HCT116 (cell line): ENCODE data around the gene RIMS4. TPM values are rescaled to one million over a fixed set of nuclear protein-coding genes. Genes with fewer than 3 reads are reported as not detected.

ENCODE experiments used
- ATAC-seq: fragments of 200-7000 bp; cut with Tn5 transposase; 2 replicates; pipeline ENCODE4 v1.9.1; 2020; ENCODE audit warnings: mild to moderate bottlenecking, moderate library complexity
- BruUV-seq: library from RNA; stranded (reverse); fragments of 400-500 nt; replicated peaks from 2 replicates; lab custom pipeline; 2021; lab: Mats Ljungman, UMichigan
- CTCF ChIA-PET: fragments of 300-600 bp; sonication (Branson Sonifier 250); formaldehyde crosslinking; loops from one replicate; lab custom pipeline; 2021; ENCODE audit warnings: antibody characterized with exemption; lab: Charles Lee
- POLR2A ChIA-PET: fragments of 300-600, 350-600 bp; sonication (Branson Sonifier 250); formaldehyde crosslinking; loops from one replicate; lab custom pipeline; 2021; ENCODE audit warnings: antibody characterized with exemption; lab: Charles Lee
- RAD21 ChIA-PET, 2 experiments: fragments of 300-600 bp; sonication (Branson Sonifier 250); formaldehyde crosslinking; loops; one replicate each; lab custom pipeline; 2023; ENCODE audit warnings: low total read pairs in 2 of 2; ENCODE audit not compliant: uncharacterized antibody in 2 of 2, unreplicated experiment in 2 of 2, low non-redundant PET in 1 of 2; lab: Charles Lee
- DNase-seq: peaks from one replicate; pipeline ENCODE4 v3.0.0-alpha.2; 2010; ENCODE audit warnings: low read depth, low spot score
- H2AFZ ChIP-seq: fragments of 200-600 bp; shearing (Covaris generic), sonication (generic); 2 replicates; pipeline ENCODE4 v1.6.1; 2017; ENCODE audit warnings: low read depth, mixed run types, mixed read lengths, antibody characterized with exemption, low read length; ENCODE audit not compliant: poor library complexity, severe bottlenecking
- H3K27ac ChIP-seq: 2 replicates; pipeline ENCODE4 v1.5.1; 2012; ENCODE audit warnings: low read depth, low read length
- H3K27me3 ChIP-seq: fragments of 200-600 bp; sonication (generic); 2 replicates; pipeline ENCODE4 v1.6.1; 2016; ENCODE audit warnings: mixed run types, low read length, mixed read lengths; ENCODE audit not compliant: insufficient read depth
- H3K36me3 ChIP-seq, 2 experiments: fragments of 200-500 bp in 1 of 2; fragments of 200-600 bp in 1 of 2; sonication (Bioruptor generic) in 1 of 2; sonication (generic) in 1 of 2; 2 replicates each; pipeline versions ENCODE4 v1.5.1 to v1.6.1; 2014 to 2016; ENCODE audit warnings: low read length in 2 of 2, inconsistent platforms in 1 of 2, mixed read lengths in 1 of 2, mixed run types in 1 of 2; ENCODE audit not compliant: insufficient read depth in 2 of 2, control insufficient read depth in 1 of 2
- H3K4me1 ChIP-seq, 2 experiments: fragments of 200-600 bp in 1 of 2; sonication (generic) in 1 of 2; 2 replicates each; pipeline versions ENCODE4 v1.5.1 to v1.6.1; 2012 to 2017; ENCODE audit warnings: low read length in 2 of 2, inconsistent platforms in 1 of 2, mild to moderate bottlenecking in 1 of 2, mixed read lengths in 1 of 2, mixed run types in 1 of 2, moderate library complexity in 1 of 2; ENCODE audit not compliant: insufficient read depth in 2 of 2, control insufficient read depth in 1 of 2
- H3K4me2 ChIP-seq: fragments of 200-600 bp; sonication (generic); 2 replicates; pipeline ENCODE4 v1.6.1; 2017; ENCODE audit warnings: mixed run types, low read length, mixed read lengths
- H3K4me3 ChIP-seq, 2 experiments: fragments of 200-600 bp in 1 of 2; sonication (generic) in 1 of 2; replicated peaks in 1 of 2; 2 replicates each; pipeline ENCODE4 v1.5.1; 2011 to 2016; ENCODE audit warnings: low read length in 2 of 2, control low read depth in 1 of 2, low read depth in 1 of 2, mild to moderate bottlenecking in 1 of 2, mixed read lengths in 1 of 2, mixed run types in 1 of 2
- H3K79me2 ChIP-seq: fragments of 200-600 bp; sonication (generic); 2 replicates; pipeline ENCODE4 v1.6.1; 2017; ENCODE audit warnings: mild to moderate bottlenecking, mixed run types, low read length, moderate library complexity, mixed read lengths; ENCODE audit not compliant: insufficient read depth
- H3K9ac ChIP-seq: fragments of 200-600 bp; sonication (generic); 2 replicates; pipeline ENCODE4 v1.6.1; 2016; ENCODE audit warnings: low read length, mixed read lengths
- H3K9me2 ChIP-seq: fragments of 200-600 bp; sonication (generic), shearing (Covaris generic); 2 replicates; pipeline ENCODE4 v1.6.1; 2017; ENCODE audit warnings: mixed run types, mild to moderate bottlenecking, moderate library complexity; ENCODE audit not compliant: insufficient read depth
- H3K9me3 ChIP-seq, 2 experiments: fragments of 200-500 bp in 1 of 2; fragments of 200-600 bp in 1 of 2; sonication (Bioruptor generic) in 1 of 2; sonication (generic) in 1 of 2; 2 replicates each; pipeline ENCODE4 v1.6.1; 2014 to 2017; ENCODE audit warnings: low read length in 2 of 2, mixed read lengths in 2 of 2, inconsistent platforms in 1 of 2, low read depth in 1 of 2, mild to moderate bottlenecking in 1 of 2, mixed run types in 1 of 2, moderate library complexity in 1 of 2; ENCODE audit not compliant: control insufficient read depth in 1 of 2, insufficient read depth in 1 of 2
- H4K20me1 ChIP-seq: fragments of 200-600 bp; sonication (generic), shearing (Covaris generic); 2 replicates; pipeline ENCODE4 v1.6.1; 2017; ENCODE audit warnings: mixed run types, mild to moderate bottlenecking, moderate library complexity; ENCODE audit not compliant: insufficient read depth
- CEBPB ChIP-seq: IDR thresholded peaks from 2 replicates; pipeline ENCODE4 v1.6.1; 2012; ENCODE audit warnings: low read depth
- ELF1 ChIP-seq: IDR thresholded peaks from 2 replicates; pipeline ENCODE4 v1.6.1; 2012; ENCODE audit warnings: low read depth, borderline replicate concordance
- ZNF274 ChIP-seq: fragments of 200-500 bp; sonication (Bioruptor generic); IDR thresholded peaks from 2 replicates; pipeline ENCODE4 v1.6.1; 2014; ENCODE audit warnings: mild to moderate bottlenecking, low read depth, low read length, inconsistent platforms
- intact Hi-C: fragments of 100-400 bp; cut with micrococcal nuclease; formaldehyde crosslinking; loops from 2 replicates; pipeline ENCODE4 v1.10.0; 2022
- total RNA-seq: library from RNA; stranded (reverse); gene quantifications from one replicate; pipeline ENCODE4 v1.2.1, GENCODE V29; 2021; ENCODE audit not compliant: unreplicated experiment
- TF ChIP-seq, protein P1 (sequence below): IDR thresholded peaks from 2 replicates; pipeline ENCODE4 v1.6.1; 2012; ENCODE audit warnings: low read depth

RIMS4 gene
- total RNA-seq, 1 experiment from 2014 or later: 0.05 TPM

DNA sequence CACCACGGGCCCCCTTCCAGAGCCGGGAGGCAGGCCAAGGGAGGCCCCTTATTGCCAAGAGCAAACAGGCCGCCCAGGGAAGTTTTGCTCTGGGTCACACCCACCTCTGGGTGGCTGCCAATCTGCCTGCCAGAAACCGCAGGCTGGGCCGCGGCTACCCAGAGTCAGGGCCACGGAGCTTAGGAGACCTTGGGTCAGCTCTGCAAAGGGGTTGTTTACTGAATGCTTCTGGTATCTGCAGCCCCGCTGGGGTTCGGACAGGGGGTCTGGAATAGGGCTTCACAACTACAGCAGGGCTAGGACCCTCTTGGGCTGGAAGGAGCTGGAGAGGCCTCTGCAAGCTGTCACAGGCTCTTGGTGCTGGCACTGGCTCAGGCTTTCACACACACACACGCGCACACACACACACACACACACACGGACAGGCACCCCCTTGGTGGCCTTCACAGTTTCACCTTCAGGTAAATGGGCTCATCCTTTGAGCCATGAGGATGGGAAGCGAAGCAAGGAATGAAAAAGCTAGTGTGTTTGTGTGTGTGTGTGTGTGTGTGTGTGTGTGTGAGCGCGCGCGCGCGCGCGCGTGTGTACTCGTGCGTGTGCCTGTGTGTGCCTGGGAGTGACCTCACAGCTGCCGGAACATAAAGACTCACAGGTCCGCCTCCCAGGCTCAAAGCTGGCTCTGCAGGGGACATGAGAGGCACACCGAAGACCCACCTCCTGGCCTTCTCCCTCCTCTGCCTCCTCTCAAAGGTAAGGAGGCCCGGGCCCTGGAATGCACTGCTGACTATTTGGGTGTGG is 95.4 kb downstream of the RIMS4 start, which contains the start of gene CCN5 (continued):
- TF ChIP-seq, protein P1, sequence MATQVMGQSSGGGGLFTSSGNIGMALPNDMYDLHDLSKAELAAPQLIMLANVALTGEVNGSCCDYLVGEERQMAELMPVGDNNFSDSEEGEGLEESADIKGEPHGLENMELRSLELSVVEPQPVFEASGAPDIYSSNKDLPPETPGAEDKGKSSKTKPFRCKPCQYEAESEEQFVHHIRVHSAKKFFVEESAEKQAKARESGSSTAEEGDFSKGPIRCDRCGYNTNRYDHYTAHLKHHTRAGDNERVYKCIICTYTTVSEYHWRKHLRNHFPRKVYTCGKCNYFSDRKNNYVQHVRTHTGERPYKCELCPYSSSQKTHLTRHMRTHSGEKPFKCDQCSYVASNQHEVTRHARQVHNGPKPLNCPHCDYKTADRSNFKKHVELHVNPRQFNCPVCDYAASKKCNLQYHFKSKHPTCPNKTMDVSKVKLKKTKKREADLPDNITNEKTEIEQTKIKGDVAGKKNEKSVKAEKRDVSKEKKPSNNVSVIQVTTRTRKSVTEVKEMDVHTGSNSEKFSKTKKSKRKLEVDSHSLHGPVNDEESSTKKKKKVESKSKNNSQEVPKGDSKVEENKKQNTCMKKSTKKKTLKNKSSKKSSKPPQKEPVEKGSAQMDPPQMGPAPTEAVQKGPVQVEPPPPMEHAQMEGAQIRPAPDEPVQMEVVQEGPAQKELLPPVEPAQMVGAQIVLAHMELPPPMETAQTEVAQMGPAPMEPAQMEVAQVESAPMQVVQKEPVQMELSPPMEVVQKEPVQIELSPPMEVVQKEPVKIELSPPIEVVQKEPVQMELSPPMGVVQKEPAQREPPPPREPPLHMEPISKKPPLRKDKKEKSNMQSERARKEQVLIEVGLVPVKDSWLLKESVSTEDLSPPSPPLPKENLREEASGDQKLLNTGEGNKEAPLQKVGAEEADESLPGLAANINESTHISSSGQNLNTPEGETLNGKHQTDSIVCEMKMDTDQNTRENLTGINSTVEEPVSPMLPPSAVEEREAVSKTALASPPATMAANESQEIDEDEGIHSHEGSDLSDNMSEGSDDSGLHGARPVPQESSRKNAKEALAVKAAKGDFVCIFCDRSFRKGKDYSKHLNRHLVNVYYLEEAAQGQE: no peak
- no peak for TF ChIP-seq ZNF274

DNA sequence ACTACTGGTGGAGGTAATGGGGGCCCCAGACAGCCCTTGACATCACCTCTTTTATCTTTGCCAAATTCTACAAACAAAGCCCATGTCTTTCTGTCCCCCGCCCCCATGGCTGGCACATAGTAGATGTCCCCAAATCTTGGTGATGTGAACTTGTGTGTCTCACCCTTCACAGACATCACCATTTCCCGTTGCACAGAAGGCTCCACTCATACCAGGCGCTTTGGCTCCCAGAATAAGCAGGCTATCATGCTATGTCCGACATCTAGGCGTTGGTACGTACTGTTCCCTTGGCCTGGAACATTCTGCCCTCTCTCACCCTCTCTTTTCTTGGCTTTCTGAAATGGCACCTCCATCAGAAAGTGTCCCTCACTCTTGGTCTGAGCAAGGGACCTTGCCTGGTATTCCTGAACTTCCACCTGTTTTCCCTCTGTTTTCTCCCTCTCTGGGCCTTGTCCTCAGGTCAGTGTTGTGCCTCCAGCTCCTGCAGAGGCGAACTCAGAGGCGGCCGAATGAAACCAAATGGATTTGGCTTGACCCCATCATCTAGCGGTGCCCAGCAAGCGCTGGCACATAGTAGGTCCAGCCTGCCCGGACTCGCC is 96.1 kb downstream of the RIMS4 start:
- ChIA-PET CTCF (interaction anchor here (1.4 kb wide), 1 partner anchor 33 kb away, joined by 4 read pairs; no protein-coding TSS in a partner anchor), POLR2A (no interaction called here), RAD21 (no interaction called here)
- H3K27ac ChIP-seq: no peak overlapping the region
- H3K9me2 ChIP-seq: no peaks in the 10 kb centered on the region
- intact Hi-C loops: no loop called here
- H2AFZ ChIP-seq: no peak overlapping the region
- TF ChIP-seq ELF1 (no peak), CEBPB (no peak)
- 0 out of 2 replicates have a peak, but pooled peaks cover 3% of the 10 kb centered on the region for H3K27me3 ChIP-seq
- BruUV-seq: no TSS peak
- H3K4me2 ChIP-seq: peak overlapping the region; percentile 70
- no peaks in the 10 kb centered on the region for H3K79me2 ChIP-seq
- no peak overlapping the region for H3K9ac ChIP-seq
- H3K9me3 ChIP-seq: no peaks in the 10 kb centered on the region
- no peak overlapping the region for H3K4me3 ChIP-seq
- H3K4me1 ChIP-seq: peaks cover 24% of the 10 kb centered on the region in 2 experiments
- H3K36me3 ChIP-seq: no peaks in the 10 kb centered on the region
- DNase-seq (no peak), ATAC-seq (peak; percentile 48)
- no peaks in the 10 kb centered on the region for H4K20me1 ChIP-seq
